SK-N-MC (cell line): ENCODE results near the gene OBSCN.

Experiments used
- EZH2 ChIP-seq: fragments of 200-600 bp; sonication (generic); IDR thresholded peaks from one replicate; pipeline ENCODE4 v1.6.1; 2017; ENCODE audit warnings: antibody characterized with exemption
- POLR2AphosphoS5 ChIP-seq: IDR thresholded peaks from 2 replicates; pipeline ENCODE4 v1.6.1; 2012; ENCODE audit warnings: mild to moderate bottlenecking, low read depth, low read length, borderline replicate concordance

- TF ChIP-seq POLR2AphosphoS5 (no peak), EZH2 (no peak)
These were observed 64.5 kb downstream of the OBSCN start for GRCh38 chr1:228272331-228272791.
